Superior temporal gyrus (tissue), 1 donor: ENCODE data around the gene ABCA5.

Source experiments
- DNase-seq: peaks from one replicate; pipeline ENCODE4 v3.0.0-alpha.2; 2016; ENCODE audit errors: extremely low spot score

ABCA5 gene, protein sequence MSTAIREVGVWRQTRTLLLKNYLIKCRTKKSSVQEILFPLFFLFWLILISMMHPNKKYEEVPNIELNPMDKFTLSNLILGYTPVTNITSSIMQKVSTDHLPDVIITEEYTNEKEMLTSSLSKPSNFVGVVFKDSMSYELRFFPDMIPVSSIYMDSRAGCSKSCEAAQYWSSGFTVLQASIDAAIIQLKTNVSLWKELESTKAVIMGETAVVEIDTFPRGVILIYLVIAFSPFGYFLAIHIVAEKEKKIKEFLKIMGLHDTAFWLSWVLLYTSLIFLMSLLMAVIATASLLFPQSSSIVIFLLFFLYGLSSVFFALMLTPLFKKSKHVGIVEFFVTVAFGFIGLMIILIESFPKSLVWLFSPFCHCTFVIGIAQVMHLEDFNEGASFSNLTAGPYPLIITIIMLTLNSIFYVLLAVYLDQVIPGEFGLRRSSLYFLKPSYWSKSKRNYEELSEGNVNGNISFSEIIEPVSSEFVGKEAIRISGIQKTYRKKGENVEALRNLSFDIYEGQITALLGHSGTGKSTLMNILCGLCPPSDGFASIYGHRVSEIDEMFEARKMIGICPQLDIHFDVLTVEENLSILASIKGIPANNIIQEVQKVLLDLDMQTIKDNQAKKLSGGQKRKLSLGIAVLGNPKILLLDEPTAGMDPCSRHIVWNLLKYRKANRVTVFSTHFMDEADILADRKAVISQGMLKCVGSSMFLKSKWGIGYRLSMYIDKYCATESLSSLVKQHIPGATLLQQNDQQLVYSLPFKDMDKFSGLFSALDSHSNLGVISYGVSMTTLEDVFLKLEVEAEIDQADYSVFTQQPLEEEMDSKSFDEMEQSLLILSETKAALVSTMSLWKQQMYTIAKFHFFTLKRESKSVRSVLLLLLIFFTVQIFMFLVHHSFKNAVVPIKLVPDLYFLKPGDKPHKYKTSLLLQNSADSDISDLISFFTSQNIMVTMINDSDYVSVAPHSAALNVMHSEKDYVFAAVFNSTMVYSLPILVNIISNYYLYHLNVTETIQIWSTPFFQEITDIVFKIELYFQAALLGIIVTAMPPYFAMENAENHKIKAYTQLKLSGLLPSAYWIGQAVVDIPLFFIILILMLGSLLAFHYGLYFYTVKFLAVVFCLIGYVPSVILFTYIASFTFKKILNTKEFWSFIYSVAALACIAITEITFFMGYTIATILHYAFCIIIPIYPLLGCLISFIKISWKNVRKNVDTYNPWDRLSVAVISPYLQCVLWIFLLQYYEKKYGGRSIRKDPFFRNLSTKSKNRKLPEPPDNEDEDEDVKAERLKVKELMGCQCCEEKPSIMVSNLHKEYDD (N-terminal part only)

DNA sequence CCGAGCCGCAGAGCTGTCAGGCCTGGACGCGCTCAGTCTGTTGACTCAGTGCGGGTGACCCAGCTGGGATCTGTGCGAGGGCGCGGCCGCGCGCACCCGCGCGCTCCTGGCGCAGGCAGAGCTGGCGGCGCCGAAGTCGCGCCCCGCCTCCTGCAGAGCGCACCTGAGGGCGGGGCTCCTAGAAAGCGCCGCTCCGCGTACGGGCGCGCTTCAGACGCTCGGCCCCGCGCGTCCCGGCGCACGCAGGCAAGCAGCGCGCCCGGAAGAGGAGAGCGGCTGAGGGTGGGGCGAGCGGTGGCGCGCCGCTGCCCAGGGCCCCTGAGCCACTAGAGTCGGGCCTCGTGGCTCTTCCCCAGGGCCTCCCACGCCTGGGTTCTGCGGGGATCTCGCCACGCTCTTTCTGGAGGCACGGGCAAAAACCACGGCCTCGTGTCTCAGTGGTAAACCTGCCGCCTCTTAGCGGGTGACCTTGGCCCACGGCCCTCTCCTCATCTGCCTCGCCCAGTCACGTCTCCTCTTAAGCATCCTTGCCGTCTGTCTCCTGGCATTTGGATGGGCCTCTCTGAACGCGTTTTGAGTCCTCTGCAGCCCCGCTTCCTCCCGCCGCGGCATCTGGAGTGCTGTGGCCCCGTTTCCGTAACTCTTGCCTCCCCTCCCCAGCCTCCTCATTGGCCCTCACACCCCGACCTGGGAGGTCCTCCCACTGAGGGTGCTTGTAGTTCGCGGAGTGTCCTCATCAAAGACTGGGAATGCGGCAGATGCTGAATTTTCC, at the start of gene ABCA5:
Gene ABCA5 (minus strand): TSS at position 74 of the 772 bp plus-strand sequence. CDS start 12,718 bp downstream, outside the sequence.
- peak; percentile 75 for DNase-seq

DNA sequence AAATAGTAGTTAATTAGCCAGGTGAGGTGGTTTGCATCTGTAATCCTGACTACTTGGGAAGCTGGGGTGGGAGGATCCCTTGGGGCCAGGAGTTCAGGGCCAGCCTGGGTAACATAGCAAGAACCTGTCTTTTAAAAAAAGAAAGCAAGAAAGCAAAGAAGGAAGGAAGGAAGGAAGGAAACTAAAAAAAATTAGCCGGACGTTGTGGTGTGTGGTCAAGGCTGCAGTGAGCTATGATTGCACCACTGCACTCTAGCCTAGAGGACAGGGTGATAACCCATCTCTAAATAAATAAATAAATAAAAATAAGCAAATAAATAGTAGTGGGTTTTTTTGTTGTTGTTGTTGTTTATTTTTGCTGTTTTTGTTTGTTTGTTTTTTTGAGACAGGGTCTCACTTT, 48.3 kb upstream of the ABCA5 start:
- DNase-seq = no peak

DNA sequence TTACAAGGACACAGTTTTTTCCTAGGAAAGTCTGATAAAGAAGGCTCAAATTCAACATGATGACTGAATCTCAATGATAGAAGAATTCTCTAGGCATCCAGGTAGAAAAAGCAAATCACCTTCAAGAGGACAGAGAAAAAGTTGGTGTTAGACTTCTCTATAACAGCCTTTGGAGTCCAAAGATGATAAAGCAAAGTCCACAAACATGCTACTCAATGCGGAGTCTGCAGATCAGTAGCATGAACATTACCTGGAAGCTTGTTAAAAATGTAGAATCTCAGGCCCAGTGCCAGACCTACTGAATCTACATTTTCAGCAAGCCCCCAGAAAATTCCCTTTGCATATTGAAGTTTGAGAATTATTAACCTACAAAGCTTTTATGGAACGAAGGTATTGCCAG, 46.1 kb upstream of the ABCA5 start:
- no peak for DNase-seq

DNA sequence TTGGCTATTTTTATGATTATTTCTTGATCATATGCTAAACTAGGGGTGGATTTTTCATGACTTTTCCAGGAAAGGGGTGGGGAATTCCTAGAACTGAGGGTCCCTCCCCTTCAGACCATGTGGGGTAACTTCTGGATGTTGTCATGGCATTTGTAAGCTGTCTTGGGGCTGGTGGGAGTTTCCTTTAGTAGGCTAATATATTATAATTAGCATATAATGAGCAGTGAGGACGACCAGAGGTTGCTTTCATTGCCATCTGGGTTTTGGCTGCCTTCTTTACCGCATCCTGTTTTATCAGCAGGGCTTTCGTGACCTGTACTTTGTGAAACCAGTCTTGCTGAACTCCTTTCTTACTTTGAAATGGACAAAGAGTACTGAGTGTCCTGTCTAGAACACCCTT, 40.4 kb upstream of the ABCA5 start:
- no peak for DNase-seq

DNA sequence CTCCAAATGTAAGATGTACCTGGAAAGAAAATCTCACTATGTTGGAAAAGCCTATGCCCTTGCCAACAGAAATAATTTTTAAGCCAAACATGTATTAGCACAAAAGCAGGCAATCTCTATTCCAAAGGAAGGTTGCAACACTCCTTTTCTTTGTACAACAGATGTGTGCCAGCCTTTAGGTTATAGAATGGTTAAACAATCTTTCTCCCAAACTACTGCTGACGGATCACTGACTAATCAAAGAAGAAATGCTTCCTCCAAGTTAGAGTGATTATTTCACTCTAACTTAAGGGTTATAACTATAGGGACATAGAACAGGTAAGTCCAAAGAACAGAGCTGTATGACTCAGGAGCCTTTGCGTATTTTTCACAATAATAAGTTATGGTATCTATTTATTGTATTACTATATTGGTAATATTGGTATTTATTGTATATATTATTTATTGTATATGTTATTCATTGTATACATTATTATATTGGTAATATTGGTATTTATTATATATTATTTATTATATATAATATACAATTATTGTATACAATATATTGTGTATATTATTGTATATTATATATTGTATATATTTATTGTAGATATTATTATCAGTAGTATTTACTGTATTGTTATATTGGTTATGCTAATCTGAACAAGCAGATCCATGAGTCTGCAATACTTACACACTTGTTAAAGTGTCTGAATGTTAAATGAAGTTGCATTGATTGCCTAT, 36.7 kb upstream of the ABCA5 start:
- DNase-seq = no peak

DNA sequence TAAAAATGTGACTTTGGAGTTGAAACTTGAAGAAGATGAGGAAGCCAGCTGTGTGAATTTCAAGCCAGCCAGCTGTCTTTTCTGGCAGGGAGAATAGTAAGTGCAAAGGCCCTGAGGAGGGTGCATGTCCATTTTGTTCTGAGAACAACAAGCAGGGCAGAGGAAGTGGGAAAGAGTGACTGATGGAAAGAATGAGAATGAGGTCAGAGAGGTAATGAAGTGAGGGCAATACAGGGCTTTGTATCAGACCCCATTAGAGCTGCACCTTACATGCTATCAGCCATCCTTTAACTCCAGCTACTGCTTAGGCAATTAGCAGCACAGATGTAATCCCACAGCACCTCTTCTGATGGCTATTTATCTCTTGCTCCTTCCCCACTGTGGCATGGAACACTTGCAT, 34.2 kb upstream of the ABCA5 start:
- no peak for DNase-seq

DNA sequence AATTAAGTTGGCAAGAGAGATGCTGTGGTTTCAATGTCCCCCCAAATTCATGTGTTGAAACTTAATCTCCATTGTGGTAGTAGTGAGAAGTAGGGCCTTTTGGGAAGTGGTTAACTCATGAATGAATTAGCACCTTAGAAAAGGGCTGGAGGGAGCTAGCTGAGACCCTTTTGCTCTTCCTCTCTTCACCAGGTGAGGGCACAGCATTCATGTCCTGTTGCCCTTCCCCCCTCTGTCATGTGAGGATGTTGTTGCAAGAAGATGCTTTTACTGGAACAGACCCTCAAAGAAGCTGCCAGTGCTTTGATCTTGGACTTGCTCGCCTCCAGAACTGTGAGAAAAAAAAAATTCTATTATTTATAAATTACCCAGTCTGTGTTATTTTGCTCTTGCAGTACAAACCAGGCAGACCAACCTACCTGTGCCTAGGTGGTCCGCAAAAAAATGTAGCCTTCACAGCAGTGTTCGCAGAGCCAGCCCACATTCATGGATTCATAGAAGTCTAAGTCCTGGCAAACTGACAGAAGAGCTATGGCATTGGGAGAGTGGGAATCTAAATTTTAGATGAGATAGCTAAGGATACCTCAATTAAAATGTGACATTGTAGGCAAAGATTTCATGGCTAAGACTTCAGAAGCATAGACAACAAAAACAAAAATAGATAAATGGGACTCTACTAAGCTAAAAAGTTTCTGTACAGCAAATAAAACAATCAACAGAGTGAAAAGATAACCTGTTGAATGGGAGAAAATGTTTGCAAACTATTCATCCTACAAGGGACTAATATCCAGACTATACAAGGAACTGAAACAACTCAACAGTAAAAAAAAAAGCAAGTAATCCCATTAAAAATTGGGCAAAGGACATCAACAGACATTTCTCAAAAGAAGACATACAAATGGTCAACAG, 32.0 kb upstream of the ABCA5 start:
- no peak for DNase-seq

DNA sequence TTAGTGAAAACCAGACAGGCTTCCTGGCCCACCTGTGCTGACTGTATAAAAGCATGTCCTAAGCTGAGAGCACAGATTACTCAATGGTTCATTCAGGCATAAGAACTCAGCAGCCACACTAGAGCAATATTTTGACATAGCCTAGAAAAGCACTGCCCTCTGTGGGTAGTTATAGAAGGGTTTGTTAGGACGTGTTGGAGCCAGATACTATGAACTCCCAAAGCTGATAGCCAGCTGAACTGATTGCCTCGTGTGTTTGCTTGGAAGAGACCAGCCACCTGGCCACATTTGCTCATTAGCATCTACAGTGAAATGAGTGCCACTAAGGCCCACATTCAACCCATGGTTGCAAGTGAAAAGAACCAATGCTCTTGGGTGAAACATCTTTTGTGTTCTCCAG, 30.8 kb upstream of the ABCA5 start:
- DNase-seq = no peak

DNA sequence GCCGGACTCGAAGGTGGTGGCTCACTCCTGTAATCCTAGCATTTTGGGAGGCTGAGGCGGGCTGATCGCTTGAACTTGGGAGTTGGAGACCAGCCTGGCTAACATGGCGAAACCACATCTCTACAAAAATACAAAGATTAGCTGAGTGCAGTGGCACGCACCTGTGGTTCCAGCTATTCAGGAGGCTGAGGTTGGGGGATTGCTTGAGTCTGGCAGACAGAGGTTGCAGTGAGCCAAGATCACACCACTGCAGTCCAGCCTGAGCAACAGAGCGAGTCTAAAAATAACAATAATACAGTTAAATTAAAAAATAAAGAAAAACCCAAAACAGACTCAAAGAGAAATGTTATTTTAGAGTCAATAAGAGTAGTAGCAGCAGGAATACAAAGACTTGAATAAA, 29.7 kb upstream of the ABCA5 start:
- DNase-seq = no peak

DNA sequence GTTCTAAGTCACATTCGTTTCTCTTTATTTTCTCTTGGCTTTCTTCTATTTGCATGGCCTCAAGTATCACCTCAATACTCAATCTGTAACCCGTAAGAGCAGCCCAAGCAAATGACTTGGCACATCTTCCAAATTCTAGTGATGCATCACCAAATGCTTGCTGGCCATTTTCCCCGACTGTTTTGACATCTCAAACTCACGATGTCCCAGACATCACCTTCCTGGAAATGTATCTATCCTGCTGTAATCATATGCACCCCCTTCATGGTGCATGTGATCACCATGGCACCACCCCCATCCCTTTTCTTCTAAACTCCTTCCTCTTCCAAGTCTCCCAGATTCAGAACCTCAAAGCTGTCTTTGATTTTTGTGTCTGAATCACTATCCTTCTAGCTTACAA, 24.0 kb upstream of the ABCA5 start:
- no peak for DNase-seq

DNA sequence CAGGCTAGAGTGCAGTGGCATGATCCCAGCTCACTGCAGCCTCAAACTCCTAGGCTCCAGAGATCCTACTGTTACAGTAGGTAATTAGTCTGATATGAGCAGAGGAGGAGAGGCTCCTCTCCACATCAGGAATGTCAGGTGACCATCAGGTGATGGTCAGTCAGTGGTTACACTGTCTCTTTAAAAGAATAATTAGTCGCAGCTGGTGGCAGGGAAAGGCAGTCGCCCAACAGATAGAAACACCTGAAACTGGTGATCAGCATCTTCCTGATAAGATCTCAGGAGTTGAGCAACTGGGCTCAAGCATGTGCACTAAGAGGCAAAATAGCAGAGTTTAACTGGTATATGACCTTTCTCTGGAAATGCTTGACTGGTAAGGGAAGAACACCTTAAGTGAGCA, 21.5 kb upstream of the ABCA5 start:
- no peak for DNase-seq

DNA sequence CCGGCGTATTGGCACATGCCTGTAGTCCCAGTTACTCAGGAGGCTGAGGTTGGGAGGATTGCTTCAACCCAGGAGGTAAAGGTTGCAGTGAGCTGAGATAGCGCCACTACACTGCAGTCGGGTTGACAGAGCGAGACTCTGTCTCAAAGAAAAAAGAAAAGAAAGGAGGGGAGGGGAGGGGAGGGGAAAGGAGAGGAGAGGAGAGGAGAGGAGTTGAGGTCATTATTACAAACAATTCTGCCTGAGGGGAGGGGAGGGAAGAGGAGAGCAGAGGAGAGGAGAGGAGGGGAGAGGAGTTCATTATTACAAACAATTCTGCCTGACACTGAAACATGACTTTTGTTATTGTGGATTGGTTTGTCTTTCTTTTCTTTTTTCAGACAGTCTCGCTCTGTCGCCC, 19.8 kb upstream of the ABCA5 start:
- DNase-seq = no peak

DNA sequence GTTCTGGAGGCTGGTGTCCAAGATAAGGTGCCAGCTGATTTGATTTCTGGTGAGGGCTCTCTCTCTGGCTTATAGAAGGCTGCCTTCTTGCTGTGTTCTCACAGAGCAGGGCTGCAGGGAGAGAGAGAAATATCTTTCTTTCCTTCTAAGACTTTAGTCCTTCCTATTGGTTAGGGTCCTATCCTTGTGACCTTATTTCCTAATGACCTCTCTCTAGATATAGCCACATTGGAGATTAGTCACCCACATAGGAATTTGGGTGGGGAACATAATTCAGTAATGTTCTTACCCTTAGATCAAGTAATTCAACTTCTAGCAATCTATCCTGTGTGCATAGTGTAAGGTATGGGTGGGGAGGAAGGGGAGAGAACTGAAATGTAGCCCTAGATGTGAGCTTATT, 18.0 kb upstream of the ABCA5 start:
- DNase-seq = no peak

DNA sequence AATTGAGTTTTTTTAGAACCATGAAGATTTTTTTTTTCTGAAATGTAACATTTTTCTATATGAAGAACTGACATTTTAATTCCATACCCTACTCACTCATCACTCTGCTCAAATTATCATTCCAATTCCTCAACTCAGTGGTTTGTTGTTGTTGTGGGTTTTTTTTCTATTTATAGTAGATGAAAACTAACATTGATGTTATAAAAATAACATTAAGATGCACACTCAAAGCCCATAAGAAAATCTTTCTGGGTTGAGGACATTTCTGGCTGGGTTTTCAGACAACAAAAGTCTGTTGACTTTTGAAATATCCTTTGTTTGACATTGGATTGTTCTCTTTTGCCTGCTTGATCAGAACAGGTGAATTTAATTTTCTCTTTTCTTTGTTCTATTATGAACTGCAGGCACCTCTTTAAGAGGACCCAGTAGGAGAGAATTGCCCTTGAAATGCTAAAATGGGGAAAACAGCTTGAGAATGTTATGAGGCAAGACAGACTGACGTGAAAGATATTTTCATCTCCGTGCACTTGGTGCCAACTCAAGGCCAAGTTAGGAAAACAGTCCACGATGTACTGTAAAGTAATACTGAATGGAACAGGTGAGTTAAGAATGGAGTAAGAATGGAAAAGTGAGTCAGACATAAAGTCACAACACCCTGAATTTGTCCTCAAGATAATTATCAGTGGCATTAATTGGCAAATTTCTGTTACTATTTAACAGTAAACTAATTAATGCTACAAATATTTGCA, 16.1 kb upstream of the ABCA5 start:
- no peak for DNase-seq

DNA sequence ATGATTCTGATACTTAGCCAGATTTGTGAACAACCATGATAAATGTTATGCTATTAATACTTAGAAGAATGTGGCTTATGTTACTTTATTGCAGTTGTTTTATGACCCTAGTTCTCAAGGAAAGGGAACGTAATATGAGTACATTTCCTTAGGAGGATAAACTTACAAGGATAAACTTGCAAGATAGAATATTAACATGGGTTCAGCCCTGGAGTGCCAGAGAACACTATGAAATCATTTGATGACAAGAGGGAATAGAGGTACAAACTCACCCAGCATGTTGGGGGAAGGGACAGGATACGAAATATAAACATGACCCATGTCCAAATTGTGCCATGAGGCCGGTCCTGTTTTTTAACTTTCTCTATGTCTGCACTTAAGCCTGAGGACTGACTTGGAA, 13.0 kb upstream of the ABCA5 start:
- DNase-seq = no peak

DNA sequence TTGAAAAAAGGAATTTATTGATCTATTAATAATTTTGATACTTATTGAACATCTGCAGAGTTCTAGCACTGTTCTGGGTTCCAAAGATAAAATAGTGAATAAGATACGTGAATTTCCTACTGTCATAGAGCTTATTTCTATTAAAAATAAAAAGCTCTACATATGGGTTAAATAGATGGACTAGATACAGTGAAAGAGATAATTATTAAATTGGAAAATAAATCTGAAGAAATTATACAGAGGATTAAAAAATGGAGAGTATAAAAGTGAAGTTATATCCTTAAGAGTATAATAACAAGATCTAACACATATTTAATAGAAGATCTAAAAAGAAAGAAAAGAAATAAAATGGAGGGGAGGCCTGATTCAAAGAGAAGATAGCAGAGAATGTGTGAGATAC, 10.1 kb upstream of the ABCA5 start:
- no peak for DNase-seq

DNA sequence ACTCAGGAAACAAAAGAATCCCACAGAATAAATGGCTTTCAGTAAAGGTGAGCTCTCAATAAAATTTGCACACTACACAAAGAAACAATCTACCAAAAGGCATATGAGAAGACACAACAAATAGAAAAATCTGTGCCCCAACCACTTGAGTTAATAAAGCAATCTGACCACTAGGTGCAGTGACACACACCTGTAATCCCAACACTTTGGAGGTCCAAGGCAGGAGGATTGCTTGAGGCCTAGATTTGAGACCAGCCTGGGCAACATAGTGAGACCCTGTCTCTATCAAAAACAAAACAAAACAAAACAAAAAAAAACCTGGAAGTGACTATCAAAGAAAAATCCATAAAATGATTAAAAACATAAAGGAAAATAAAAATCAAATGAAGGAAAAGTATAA, 9.6 kb upstream of the ABCA5 start:
- no peak for DNase-seq

DNA sequence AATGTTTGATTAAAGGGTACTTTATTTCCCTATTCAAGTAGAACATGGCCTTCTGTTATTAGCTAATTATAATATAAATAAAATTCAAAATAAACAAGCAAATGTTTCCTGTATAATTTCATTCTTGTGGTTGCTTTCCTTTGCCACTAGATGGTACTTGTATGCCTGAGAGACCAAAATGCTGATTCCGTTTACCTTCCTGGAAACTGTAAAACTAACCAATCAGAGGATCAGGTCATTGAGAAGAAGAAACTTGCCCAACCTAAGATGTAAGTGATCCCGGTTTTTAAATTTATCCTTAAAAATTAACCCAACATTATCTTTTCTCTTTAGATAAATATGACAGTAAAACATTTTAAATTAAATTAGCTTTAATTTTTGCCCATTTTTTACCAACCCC, 8.1 kb upstream of the ABCA5 start:
- DNase-seq = peak; percentile 32

DNA sequence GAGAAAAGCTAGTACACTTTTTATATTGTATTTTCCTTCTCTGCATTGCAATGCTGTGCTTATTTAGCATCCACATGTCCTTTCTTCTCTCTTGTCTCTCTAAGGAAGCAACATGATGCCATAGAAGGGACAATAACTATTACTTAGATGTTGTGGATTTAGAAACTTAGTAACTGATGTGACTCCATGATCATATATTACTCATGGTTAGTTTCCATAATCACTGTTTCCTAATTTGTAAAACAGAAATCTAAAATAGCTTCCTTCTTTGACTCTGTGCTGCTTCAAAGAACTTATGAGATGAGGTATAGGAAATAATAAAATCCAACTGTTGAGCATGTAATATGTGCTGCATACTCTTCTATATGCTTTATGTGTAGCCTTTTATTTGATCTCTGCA, 6.6 kb upstream of the ABCA5 start:
- no peak for DNase-seq
